ENCODE measurements around the gene DYNLT4.
"Not testable (repeated sequence)": the region's sequence is repeated elsewhere in the genome, so short reads cannot be mapped to it uniquely, and the experiment has no call there.

Gene DYNLT4

GRCh38 chr1:44811234-44811633, 4.1 kb upstream of the DYNLT4 start:
- no peak for DNase-seq (ENCODE audit: low read depth, low spot score)
- H3K27ac ChIP-seq = peak overlapping the region; percentile 97

- not testable (repeated sequence) for DNase-seq (ENCODE audit: low read depth, low spot score)
- peak overlapping the region; percentile 97 for H3K27ac ChIP-seq
Measured at GRCh38 chr1:44810762-44811105, 3.6 kb upstream of the DYNLT4 start.

- DNase-seq (ENCODE audit: low read depth, low spot score) = no peak
- peak overlapping the region; percentile 97 for H3K27ac ChIP-seq
Measured at GRCh38 chr1:44810101-44810761, 3.1 kb upstream of the DYNLT4 start.

- DNase-seq (ENCODE audit: low read depth, low spot score) = no peak
- peak overlapping the region; percentile 97 for H3K27ac ChIP-seq
Measured at GRCh38 chr1:44808938-44809917, 2.1 kb upstream of the DYNLT4 start.

GRCh38 chr1:44808063-44808937, 1.1 kb upstream of the DYNLT4 start, which contains the start of gene BTBD19:
BTBD19 (plus strand) TSS chr1:44808523; CDS start chr1:44808821, 298 bp downstream.
- DNase-seq (ENCODE audit: low read depth, low spot score) = no peak
- peak within 1 kb of the TSS; percentile 97 for H3K27ac ChIP-seq

GRCh38 chr1:44807364-44808062, 362 bp upstream of the DYNLT4 start:
- peak; percentile 91 for DNase-seq (ENCODE audit: low read depth, low spot score)
- peak overlapping the region; percentile 97 for H3K27ac ChIP-seq

- no peak for DNase-seq (ENCODE audit: low read depth, low spot score)
- peak overlapping the region; percentile 97 for H3K27ac ChIP-seq
Measured at GRCh38 chr1:44806025-44806703, 987 bp downstream of the DYNLT4 start.

GRCh38 chr1:44805311-44806024, 1.7 kb downstream of the DYNLT4 start:
- DNase-seq (ENCODE audit: low read depth, low spot score) = no peak
- peak overlapping the region; percentile 97 for H3K27ac ChIP-seq

- DNase-seq (ENCODE audit: low read depth, low spot score) = no peak
Measured at GRCh38 chr1:44803312-44804095, 3.6 kb downstream of the DYNLT4 start.

GRCh38 chr1:44803062-44803311, 4.2 kb downstream of the DYNLT4 start:
- peak overlapping the region; percentile 97 for H3K27ac ChIP-seq
- DNase-seq (ENCODE audit: low read depth, low spot score) = no peak

More at GRCh38 chr1:44803312-44804095, 3.6 kb downstream of the DYNLT4 start:
- peak overlapping the region; percentile 97 for H3K27ac ChIP-seq

- DNase-seq (ENCODE audit: low read depth, low spot score) = no peak
- H3K27ac ChIP-seq = peak overlapping the region; percentile 97
Measured at GRCh38 chr1:44802306-44803061, 4.7 kb downstream of the DYNLT4 start.

- DNase-seq (ENCODE audit: low read depth, low spot score) = no peak
- H3K27ac ChIP-seq = peak overlapping the region; percentile 97
Measured at GRCh38 chr1:44801491-44802305, 5.5 kb downstream of the DYNLT4 start.

- H3K27ac ChIP-seq = peak within 1 kb of the TSS; percentile 97
- peak; percentile 90 for DNase-seq (ENCODE audit: low read depth, low spot score)
Measured at GRCh38 chr1:44799770-44800584, 7.2 kb downstream of the DYNLT4 start, which contains the start of gene PLK3. PLK3 (plus strand) TSS chr1:44800377; CDS start chr1:44800464, 87 bp downstream.

GRCh38 chr1:44798481-44799365, 8.4 kb downstream of the DYNLT4 start:
- H3K27ac ChIP-seq = peak overlapping the region; percentile 97
- DNase-seq (ENCODE audit: low read depth, low spot score) = no peak
